OCI-LY7 (cell line): ENCODE data around the gene GRHL1.

Experiments
- EZH2phosphoT487 ChIP-seq: fragments of 200-600 bp; sonication (generic); IDR thresholded peaks from 2 replicates; pipeline ENCODE4 v1.6.1; 2018; ENCODE audit warnings: low read depth, borderline replicate concordance, mild to moderate bottlenecking, mixed run types, antibody characterized with exemption, low read length, moderate library complexity, mixed read lengths
- TF ChIP-seq, protein P1 (sequence below): fragments of 200-600 bp; sonication (generic); conservative IDR thresholded peaks from 2 replicates; pipeline ENCODE4 v1.5.1; 2014; ENCODE audit warnings: mild to moderate bottlenecking, antibody characterized with exemption, low read length, moderate library complexity, mixed read lengths

- TF ChIP-seq, protein P1, sequence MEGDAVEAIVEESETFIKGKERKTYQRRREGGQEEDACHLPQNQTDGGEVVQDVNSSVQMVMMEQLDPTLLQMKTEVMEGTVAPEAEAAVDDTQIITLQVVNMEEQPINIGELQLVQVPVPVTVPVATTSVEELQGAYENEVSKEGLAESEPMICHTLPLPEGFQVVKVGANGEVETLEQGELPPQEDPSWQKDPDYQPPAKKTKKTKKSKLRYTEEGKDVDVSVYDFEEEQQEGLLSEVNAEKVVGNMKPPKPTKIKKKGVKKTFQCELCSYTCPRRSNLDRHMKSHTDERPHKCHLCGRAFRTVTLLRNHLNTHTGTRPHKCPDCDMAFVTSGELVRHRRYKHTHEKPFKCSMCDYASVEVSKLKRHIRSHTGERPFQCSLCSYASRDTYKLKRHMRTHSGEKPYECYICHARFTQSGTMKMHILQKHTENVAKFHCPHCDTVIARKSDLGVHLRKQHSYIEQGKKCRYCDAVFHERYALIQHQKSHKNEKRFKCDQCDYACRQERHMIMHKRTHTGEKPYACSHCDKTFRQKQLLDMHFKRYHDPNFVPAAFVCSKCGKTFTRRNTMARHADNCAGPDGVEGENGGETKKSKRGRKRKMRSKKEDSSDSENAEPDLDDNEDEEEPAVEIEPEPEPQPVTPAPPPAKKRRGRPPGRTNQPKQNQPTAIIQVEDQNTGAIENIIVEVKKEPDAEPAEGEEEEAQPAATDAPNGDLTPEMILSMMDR, result no peak
- TF ChIP-seq EZH2phosphoT487, result no peak
These were observed 43.6 kb downstream of the GRHL1 start for GRCh38 chr2:9995059-9995458.
